ENCODE results near the gene MEF2D.
A peak's percentile ranks its signal among the peaks of the same experiment; 100 is the strongest.

The MEF2D gene

GRCh38 chr1:156524481-156524869 is 23.9 kb upstream of the MEF2D start:
- peak; percentile 7 for DNase-seq (ENCODE audit: low spot score)

- no peak for DNase-seq (ENCODE audit: low spot score)
These were observed 23.4 kb upstream of the MEF2D start for GRCh38 chr1:156523801-156524480.

- DNase-seq (ENCODE audit: low spot score): no peak
These were observed 21.9 kb upstream of the MEF2D start for GRCh38 chr1:156522443-156522970.

- no peak for DNase-seq (ENCODE audit: low spot score)
These were observed 17.2 kb upstream of the MEF2D start for GRCh38 chr1:156517748-156518147.

GRCh38 chr1:156516821-156517220 is 16.2 kb upstream of the MEF2D start:
- no peak for DNase-seq (ENCODE audit: low spot score)

GRCh38 chr1:156515956-156516355 is 15.4 kb upstream of the MEF2D start:
- no peak for DNase-seq (ENCODE audit: low spot score)

- DNase-seq (ENCODE audit: low spot score): no peak
These were observed 12.6 kb upstream of the MEF2D start for GRCh38 chr1:156513185-156513584.

- DNase-seq (ENCODE audit: low spot score): no peak
These were observed 11.1 kb upstream of the MEF2D start for GRCh38 chr1:156511644-156512043.

- no peak for DNase-seq (ENCODE audit: low spot score)
These were observed 10.1 kb upstream of the MEF2D start for GRCh38 chr1:156510709-156511108.

- no peak for DNase-seq (ENCODE audit: low spot score)
These were observed 9.0 kb upstream of the MEF2D start for GRCh38 chr1:156509424-156510034.

- DNase-seq (ENCODE audit: low spot score): no peak
These were observed 8.3 kb upstream of the MEF2D start for GRCh38 chr1:156508955-156509234.

GRCh38 chr1:156508205-156508954 is 7.8 kb upstream of the MEF2D start:
- no peak for DNase-seq (ENCODE audit: low spot score)

- DNase-seq (ENCODE audit: low spot score): no peak
These were observed 5.9 kb upstream of the MEF2D start for GRCh38 chr1:156506450-156506849.

GRCh38 chr1:156505679-156506298 is 5.2 kb upstream of the MEF2D start:
- DNase-seq (ENCODE audit: low spot score): no peak

- peak; percentile 98 for DNase-seq (ENCODE audit: low spot score)
These were observed 4.5 kb upstream of the MEF2D start for GRCh38 chr1:156504821-156505678.

GRCh38 chr1:156504438-156504813 is 3.9 kb upstream of the MEF2D start:
- no peak for DNase-seq (ENCODE audit: low spot score)

GRCh38 chr1:156503698-156504437 is 3.3 kb upstream of the MEF2D start:
- no peak for DNase-seq (ENCODE audit: low spot score)

GRCh38 chr1:156502894-156503697 is 2.5 kb upstream of the MEF2D start:
- DNase-seq (ENCODE audit: low spot score): no peak

GRCh38 chr1:156502391-156502893 is 1.9 kb upstream of the MEF2D start:
- DNase-seq (ENCODE audit: low spot score): no peak
